B cell (primary cell): ENCODE measurements around the gene MRPS25. TPM values are rescaled to one million over a fixed set of nuclear protein-coding genes. Genes with fewer than 3 reads are reported as not detected.

ENCODE experiments used
- ATAC-seq: fragments of 200-7000 bp; cut with Tn5 transposase; one replicate; pipeline ENCODE4 v1.10.0; 2021; ENCODE audit warnings: low read depth, mild to moderate bottlenecking, moderate number of reproducible peaks, moderate library complexity
- CTCF ChIA-PET: fragments of 350-600 bp; sonication (Branson Sonifier 250); formaldehyde crosslinking; loops from one replicate; lab custom pipeline; 2021; ENCODE audit warnings: antibody characterized with exemption, inconsistent platforms; lab: Charles Lee
- POLR2A ChIA-PET: fragments of 350-600 bp; sonication (Branson Sonifier 250); formaldehyde crosslinking; loops from one replicate; lab custom pipeline; 2021; ENCODE audit warnings: antibody characterized with exemption; lab: Charles Lee
- DNase-seq: peaks from one replicate; pipeline ENCODE4 v3.0.0; 2013
- H2AFZ ChIP-seq: 2 replicates; pipeline ENCODE4 v1.6.1; 2012; ENCODE audit warnings: mild to moderate bottlenecking, low read depth, low read length; ENCODE audit not compliant: insufficient read depth, poor library complexity, severe bottlenecking
- H3K27ac ChIP-seq, 2 donors: 1 replicate in 1 of 2; 2 replicates in 1 of 2; pipeline ENCODE4 v1.5.1; 2012 to 2013; ENCODE audit warnings: low read length in 2 of 2, mild to moderate bottlenecking in 2 of 2, moderate library complexity in 1 of 2
- H3K27me3 ChIP-seq, 4 experiments: fragments of 200-600 bp in 1 of 4; sonication (generic) in 1 of 4; replicated peaks in 1 of 4; 1 replicate in 2 of 4; 2 replicates in 2 of 4; pipeline versions ENCODE4 v1.6.1 to v1.7.0; 2013 to 2016; ENCODE audit warnings: low read length in 3 of 4, mild to moderate bottlenecking in 2 of 4, mixed read lengths in 1 of 4, moderate library complexity in 1 of 4; ENCODE audit not compliant: insufficient read depth in 4 of 4, control insufficient read depth in 3 of 4; ENCODE audit errors: control extremely low read depth in 1 of 4
- H3K36me3 ChIP-seq, 2 experiments: replicated peaks in 1 of 2; 1 replicate in 1 of 2; 2 replicates in 1 of 2; pipeline versions ENCODE4 v1.6.1 to v1.7.1; 2013; ENCODE audit warnings: low read length in 1 of 2; ENCODE audit not compliant: insufficient read depth in 2 of 2, control insufficient read depth in 1 of 2; ENCODE audit errors: control extremely low read depth in 1 of 2, extremely low read depth in 1 of 2
- H3K4me1 ChIP-seq, 2 donors: fragments of 200-600 bp in 1 of 2; sonication (generic) in 1 of 2; 1 replicate in 1 of 2; 2 replicates in 1 of 2; pipeline versions ENCODE4 v1.5.1 to v1.6.1; 2013 to 2017; ENCODE audit warnings: low read length in 2 of 2; ENCODE audit not compliant: control insufficient read depth in 2 of 2, insufficient read depth in 2 of 2
- H3K4me2 ChIP-seq: replicated peaks from 2 replicates; pipeline ENCODE3; 2012; ENCODE audit warnings: mild to moderate bottlenecking, low read depth, low read length; ENCODE audit not compliant: poor library complexity, severe bottlenecking
- H3K4me3 ChIP-seq, 5 experiments: fragments of 200-600 bp in 1 of 5; sonication (generic) in 1 of 5; 1 replicate in 3 of 5; 2 replicates in 2 of 5; pipeline versions ENCODE4 v1.5.1 to v1.7.0; 2011 to 2016; ENCODE audit warnings: low read length in 4 of 5, mild to moderate bottlenecking in 4 of 5, low read depth in 2 of 5, control low read depth in 1 of 5, moderate library complexity in 1 of 5; ENCODE audit not compliant: insufficient read depth in 1 of 5; ENCODE audit errors: control extremely low read depth in 1 of 5, extremely low read depth in 1 of 5
- H3K79me2 ChIP-seq: fragments of 200-600 bp; sonication (generic); one replicate; pipeline ENCODE4 v1.6.0; 2016; ENCODE audit warnings: low read length; ENCODE audit not compliant: control insufficient read depth, insufficient read depth
- H3K9ac ChIP-seq: fragments of 200-600 bp; sonication (generic); 2 replicates; pipeline ENCODE4 v1.6.1; 2017; ENCODE audit warnings: mild to moderate bottlenecking, low read length, moderate library complexity
- H3K9me3 ChIP-seq, 3 donors: one replicate each; pipeline versions ENCODE4 v1.6.1 to v1.7.1; 2013; ENCODE audit warnings: low read length in 2 of 3; ENCODE audit not compliant: control insufficient read depth in 2 of 3, insufficient read depth in 1 of 3; ENCODE audit errors: control extremely low read depth in 1 of 3
- H4K20me1 ChIP-seq: 2 replicates; pipeline ENCODE4 v1.6.0; 2012; ENCODE audit warnings: mild to moderate bottlenecking, low read length; ENCODE audit not compliant: insufficient read depth, control insufficient read depth, poor library complexity, severe bottlenecking
- H3K27ac Mint-ChIP-seq: one replicate; pipeline ENCODE4 v1.8.0; 2021; ENCODE audit warnings: mixed read lengths
- H3K27me3 Mint-ChIP-seq: one replicate; pipeline ENCODE4 v1.8.0; 2021; ENCODE audit warnings: mixed read lengths
- H3K4me1 Mint-ChIP-seq: one replicate; pipeline ENCODE4 v1.8.0; 2021; ENCODE audit warnings: mixed read lengths
- H3K4me3 Mint-ChIP-seq: one replicate; pipeline ENCODE4 v1.8.0; 2021; ENCODE audit warnings: mixed read lengths
- H3K9me3 Mint-ChIP-seq: one replicate; pipeline ENCODE4 v1.8.0; 2022; ENCODE audit warnings: mixed read lengths; ENCODE audit not compliant: insufficient read depth
- CTCF ChIP-seq: fragments of 200-600 bp; IDR thresholded peaks from one replicate; pipeline ENCODE4 v1.8.0; 2022; ENCODE audit warnings: antibody characterized with exemption, mild to moderate bottlenecking
- EZH2 ChIP-seq: IDR thresholded peaks from 2 replicates; pipeline ENCODE4 v1.6.1; 2012; ENCODE audit warnings: borderline replicate concordance, low read depth, mild to moderate bottlenecking, moderate library complexity, low read length; ENCODE audit not compliant: insufficient read depth, poor library complexity, severe bottlenecking
- WGBS: methylation state at CpG from one replicate; pipeline ENCODE4 v1.1.5; 2013; ENCODE audit warnings: missing lambda C conversion rate; ENCODE audit not compliant: insufficient coverage; 5-methylcytosine and 5-hydroxymethylcytosine counted together
- intact Hi-C: fragments of 100-400 bp; cut with micrococcal nuclease; formaldehyde crosslinking; loops from one replicate; pipeline ENCODE4 v1.10.0; 2022
- polyA plus RNA-seq: library from polyadenylated mRNA; depleted of rRNA; stranded (reverse); fragments of >200 nt; gene quantifications from 2 replicates; pipeline ENCODE4 v1.2.3, GENCODE V29; 2012
- total RNA-seq, 2 donors: library from RNA; stranded (reverse); fragments of 120-200 nt in 1 of 2; gene quantifications; 1 replicate in 1 of 2; 2 replicates in 1 of 2; pipeline versions ENCODE4 v1.2.3 to v1.2.4, GENCODE V29; 2013 to 2022

MRPS25 gene
- total and polyA plus RNA-seq, 2 donors (not counting 1 experiment from before 2014, with no cell fraction given): 94.9 to 105 TPM

DNA sequence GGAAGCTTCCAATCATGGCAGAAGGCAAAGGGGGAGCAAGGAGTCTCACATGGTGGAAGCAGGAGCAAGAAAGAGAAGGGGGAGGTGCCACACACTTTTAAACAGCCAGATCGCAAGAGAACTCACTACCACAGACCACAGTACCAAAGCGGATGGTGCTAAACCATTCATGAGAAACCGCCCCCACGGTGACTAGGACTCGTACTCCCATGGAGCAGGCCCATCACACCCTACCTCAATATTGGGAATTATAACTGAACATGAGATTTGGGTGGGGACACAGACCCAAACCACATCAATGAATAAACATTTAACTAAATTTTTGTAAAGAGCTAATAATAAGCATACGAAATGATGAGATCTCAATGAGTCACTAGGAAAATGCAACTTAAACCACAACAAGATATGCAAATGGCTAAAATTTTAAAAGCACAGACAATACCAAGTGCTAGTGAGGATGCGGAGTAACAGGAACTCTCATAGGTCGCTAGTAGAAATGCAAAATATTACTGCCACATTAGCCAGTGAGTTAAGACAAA lies 10.0 kb downstream of the MRPS25 start:
- peaks cover 40% of the 10 kb centered on the region for H4K20me1 ChIP-seq
- TF ChIP-seq CTCF (no peak), EZH2 (no peak)
- H3K27me3 Mint-ChIP-seq: no peaks in the 10 kb centered on the region
- H3K27me3 ChIP-seq: no peaks in the 10 kb centered on the region
- ChIA-PET CTCF (interaction anchor here (1.1 kb wide), 1 partner anchor 9 kb away, joined by 4 read pairs; no protein-coding TSS in a partner anchor), POLR2A (interaction anchor here (0.6 kb wide), 1 partner anchor 48 kb away, joined by 6 read pairs; no protein-coding TSS in a partner anchor)
- H3K9me3 Mint-ChIP-seq: peaks cover 3% of the 10 kb centered on the region
- intact Hi-C loops: loop anchor here (1.0 kb wide), 1 partner anchor 10 kb away; the partner anchor contains the start of gene MRPS25
- peak overlapping the region; percentile 71 for H3K4me3 Mint-ChIP-seq
- no CpG with 5 or more reads among the region's 8 CpGs for WGBS
- peak overlapping the region; percentile 87 for H3K27ac Mint-ChIP-seq
- H3K4me2 ChIP-seq: peak overlapping the region; percentile 37
- ATAC-seq (peak; percentile 46), DNase-seq (peak; percentile 68)
- H3K4me3 ChIP-seq: peak overlapping the region in 1 of 5 experiments; percentile 13
- H3K4me1 ChIP-seq: peaks cover 45 to 61% of the 10 kb centered on the region in 2 donors
- peaks cover 61% of the 10 kb centered on the region for H3K4me1 Mint-ChIP-seq
- H3K79me2 ChIP-seq: peaks cover 68% of the 10 kb centered on the region
- peaks cover 0 to 14% (median 0%) of the 10 kb centered on the region in 3 donors for H3K9me3 ChIP-seq
- peaks cover 0 to 34% of the 10 kb centered on the region in 2 experiments for H3K36me3 ChIP-seq
- H2AFZ ChIP-seq: no peak overlapping the region
- H3K27ac ChIP-seq: peak overlapping the region; percentile 23 to 33
- no peak overlapping the region for H3K9ac ChIP-seq

GRCh38 chr3:15053541-15053940 lies 11.6 kb downstream of the MRPS25 start:
- Mint-ChIP-seq H3K27me3 (no peaks in the 10 kb centered on the region), H3K4me3 (no peak overlapping the region), H3K4me1 (peaks cover 69% of the 10 kb centered on the region), H3K27ac (peak overlapping the region; percentile 46), H3K9me3 (peaks cover 3% of the 10 kb centered on the region)
- no CpG with 5 or more reads among the region's 4 CpGs for WGBS
- Histone ChIP-seq H3K4me1 (peaks cover 52 to 71% of the 10 kb centered on the region in 2 donors), H3K79me2 (peaks cover 53% of the 10 kb centered on the region), H2AFZ (no peak overlapping the region), H3K4me2 (no peak overlapping the region), H3K4me3 (no peak overlapping the region), H3K9me3 (peaks cover 0 to 14% (median 0%) of the 10 kb centered on the region in 3 donors), H3K9ac (no peak overlapping the region), H4K20me1 (peaks cover 30% of the 10 kb centered on the region), H3K27ac (peak overlapping the region in 1 of 2 donors; percentile 86), H3K27me3 (no peaks in the 10 kb centered on the region), H3K36me3 (peaks cover 2 to 41% of the 10 kb centered on the region in 2 experiments)
- TF ChIP-seq CTCF: no peak
- DNase-seq (no peak), ATAC-seq (no peak)
- CTCF ChIA-PET: interaction anchor here (1.4 kb wide), 1 partner anchor 11 kb away, joined by 5 read pairs; the partner anchor contains the start of gene MRPS25
- POLR2A ChIA-PET: no interaction called here
- intact Hi-C loops: no loop called here
